Pancreas (tissue), 10 donors: ENCODE results near the gene ZBTB40. TPM values are rescaled to one million over a fixed set of nuclear protein-coding genes. Genes with fewer than 3 reads are reported as not detected.

Experiments
- ATAC-seq, 4 donors: fragments of 200-7000 bp; cut with Tn5 transposase; one replicate each; pipeline versions ENCODE4 v1.8.0 to v1.9.1; 2020; ENCODE audit warnings: mild to moderate bottlenecking in 4 of 4, moderate library complexity in 4 of 4
- DNase-seq, 6 donors: peaks; one replicate each; pipeline ENCODE4 v3.0.0-alpha.2; 2020
- FAIRE-seq: peaks from 2 replicates; lab custom pipeline; 2012; peaks lifted over from hg19 to GRCh38; lab: Jason Lieb, UNC
- H3K27ac ChIP-seq, 4 donors: fragments of 200-600 bp; sonication (generic); 1 replicate in 3 of 4; 2 replicates in 1 of 4; pipeline versions ENCODE4 v1.5.0 to v1.8.0; 2020
- H3K27me3 ChIP-seq, 4 donors: fragments of 200-600 bp; one replicate each; pipeline ENCODE4 v1.8.0; 2021
- H3K36me3 ChIP-seq, 3 donors: fragments of 200-600 bp; sonication (generic) in 1 of 3; one replicate each; pipeline versions ENCODE4 v1.5.0 to v1.8.0; 2020 to 2021
- H3K4me1 ChIP-seq, 3 donors: fragments of 200-600 bp; one replicate each; pipeline ENCODE4 v1.8.0; 2021
- H3K4me3 ChIP-seq, 4 donors: fragments of 200-600 bp; sonication (generic) in 2 of 4; one replicate each; pipeline versions ENCODE4 v1.5.0 to v1.8.0; 2020 to 2021
- H3K9me3 ChIP-seq, 4 donors: fragments of 200-600 bp; one replicate each; pipeline ENCODE4 v1.8.0; 2021
- CTCF ChIP-seq, 4 donors: fragments of 200-600 bp; sonication (generic) in 3 of 4; IDR thresholded peaks; one replicate each; pipeline versions ENCODE4 v1.5.0 to v1.8.0; 2021; ENCODE audit warnings: antibody characterized with exemption in 4 of 4
- WGBS, 2 donors: extraction: QIAGEN DNeasy Blood & Tissue Kit; methylation state at CpG; one replicate each; pipeline ENCODE4 v1.1.7; 2013; 5-methylcytosine and 5-hydroxymethylcytosine counted together
- intact Hi-C, 3 donors: fragments of 100-400 bp; cut with DNase I; formaldehyde crosslinking; loops; one replicate each; pipeline versions ENCODE4 v1.11.1 to v1.14.2; 2022
- polyA plus RNA-seq, 2 donors: library from polyadenylated mRNA; stranded (reverse); fragments of 200-250 nt; gene quantifications; one replicate each; pipeline ENCODE4 v1.2.3, GENCODE V29; 2013
- total RNA-seq, 6 donors: library from RNA; stranded (reverse); fragmentation: NEBNext Ultra II Directional in 4 of 6; extraction: Animal tissue kit (Norgen Biotek cat#: 25700) in 4 of 6; gene quantifications; one replicate each; pipeline versions ENCODE4 v1.2.1 to v1.2.4, GENCODE V29; 2021 to 2023
- donor health status: healthy with polysubstance abuse.
- donor health status: DM: no; HTN: no; CAD: no; lungs with moderate emphysema.
- donor health status: DM: no; HTN: no; CAD: no.
- donor health status: control.
- donor health status: control.
- donor health status: Bipolar disorder and iron deficiency.
- donor health status: DM: yes; HTN: yes; CAD: no.
- donor health status: DM: no; HTN: no; CAD: no.
- donor health status: DM: no; HTN: no; CAD: no.
- donor health status: DM: yes; HTN: yes; CAD: no.

ZBTB40 gene
- total and polyA plus RNA-seq, 8 donors, result 6.2 to 16.0 (median 9.4) TPM

DNA sequence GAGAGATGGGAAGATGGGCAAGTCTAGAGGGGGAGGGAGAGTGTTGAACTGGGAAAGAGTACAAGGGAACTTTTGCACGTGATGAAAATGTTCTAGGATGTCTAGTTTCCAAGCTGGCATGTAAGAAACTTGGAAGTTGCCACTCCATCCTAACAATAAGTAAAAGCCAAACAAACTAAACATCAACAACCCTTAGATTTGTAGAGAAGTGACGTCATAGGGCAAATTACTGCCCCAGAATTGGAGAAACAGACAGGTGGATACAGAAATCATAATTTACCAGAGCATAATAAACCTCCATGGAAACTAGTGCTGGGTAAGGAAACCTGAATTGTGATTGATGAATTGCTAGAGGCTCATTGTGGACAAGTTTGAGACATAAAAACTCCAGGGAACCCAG lies 14.7 kb upstream of the ZBTB40 start:
- no peak for ATAC-seq
- Histone ChIP-seq H3K27ac (no peak overlapping the region), H3K27me3 (no peaks in the 10 kb centered on the region), H3K36me3 (no peaks in the 10 kb centered on the region), H3K4me3 (no peak overlapping the region), H3K4me1 (peaks cover 0 to under 1% (median 0%) of the 10 kb centered on the region in 3 donors), H3K9me3 (no peaks in the 10 kb centered on the region)
- no peak for DNase-seq
- intact Hi-C loops, result no loop called here
- TF ChIP-seq CTCF (IDR thresholded peaks at IDR 0.05), result no peak
- no peak for FAIRE-seq
- 58 to 74% methylated on average over 2 of the region's 2 CpGs for WGBS, 2 donors

GRCh38 chr1:22437573-22437972 lies 14.1 kb upstream of the ZBTB40 start:
- intact Hi-C loops, result no loop called here
- Histone ChIP-seq H3K27me3 (no peaks in the 10 kb centered on the region), H3K9me3 (no peaks in the 10 kb centered on the region), H3K27ac (no peak overlapping the region), H3K4me1 (peaks cover 1 to 7% (median 4%) of the 10 kb centered on the region in 3 donors), H3K36me3 (no peaks in the 10 kb centered on the region), H3K4me3 (no peak overlapping the region)
- no peak for TF ChIP-seq CTCF (IDR thresholded peaks at IDR 0.05)
- 84 to 86% methylated on average over 13 of the region's 13 CpGs for WGBS, 2 donors
- FAIRE-seq (no peak), DNase-seq (no peak), ATAC-seq (no peak)

DNA sequence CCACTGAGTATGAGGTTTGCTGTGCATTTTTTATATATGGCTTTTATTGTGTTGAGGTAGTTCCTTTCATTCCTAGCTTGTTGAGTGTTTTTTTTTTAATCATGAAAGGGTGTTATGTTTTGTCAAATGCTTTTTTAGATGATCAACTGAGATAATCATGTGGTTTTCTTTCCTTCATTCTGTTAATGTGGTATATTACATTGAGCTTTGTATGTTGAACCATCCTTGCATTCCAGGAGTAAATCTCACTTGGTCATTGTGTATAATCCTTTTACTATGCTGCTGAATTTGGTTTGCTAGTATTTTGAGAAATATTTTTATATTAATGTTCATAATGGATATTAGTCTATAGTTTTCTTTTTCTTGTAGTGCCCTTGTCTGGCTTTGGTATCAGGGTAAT lies 11.1 kb upstream of the ZBTB40 start:
- no peaks in the 10 kb centered on the region for H3K27me3 ChIP-seq
- no peak overlapping the region for H3K4me3 ChIP-seq
- H3K4me1 ChIP-seq, result peaks cover 5 to 7% (median 7%) of the 10 kb centered on the region in 3 donors
- no peaks in the 10 kb centered on the region for H3K36me3 ChIP-seq
- no peaks in the 10 kb centered on the region for H3K9me3 ChIP-seq
- no peak for FAIRE-seq
- intact Hi-C loops, result no loop called here
- DNase-seq, result no peak
- no peak for ATAC-seq
- no peak for TF ChIP-seq CTCF (IDR thresholded peaks at IDR 0.05)
- no peak overlapping the region for H3K27ac ChIP-seq

GRCh38 chr1:22442212-22442894 lies 9.3 kb upstream of the ZBTB40 start:
- WGBS, 2 donors, result 37 to 42% methylated on average over 5 of the region's 5 CpGs
- no peaks in the 10 kb centered on the region for H3K36me3 ChIP-seq
- H3K4me3 ChIP-seq, result no peak overlapping the region
- H3K27ac ChIP-seq, result no peak overlapping the region
- no peak for DNase-seq
- no peaks in the 10 kb centered on the region for H3K9me3 ChIP-seq
- no peak for FAIRE-seq
- intact Hi-C loops, result no loop called here
- no peak for TF ChIP-seq CTCF (IDR thresholded peaks at IDR 0.05)
- peak in 1 of 4 donors; percentile 57 for ATAC-seq
- peaks cover 5 to 7% (median 7%) of the 10 kb centered on the region in 3 donors for H3K4me1 ChIP-seq
- H3K27me3 ChIP-seq, result no peaks in the 10 kb centered on the region

DNA sequence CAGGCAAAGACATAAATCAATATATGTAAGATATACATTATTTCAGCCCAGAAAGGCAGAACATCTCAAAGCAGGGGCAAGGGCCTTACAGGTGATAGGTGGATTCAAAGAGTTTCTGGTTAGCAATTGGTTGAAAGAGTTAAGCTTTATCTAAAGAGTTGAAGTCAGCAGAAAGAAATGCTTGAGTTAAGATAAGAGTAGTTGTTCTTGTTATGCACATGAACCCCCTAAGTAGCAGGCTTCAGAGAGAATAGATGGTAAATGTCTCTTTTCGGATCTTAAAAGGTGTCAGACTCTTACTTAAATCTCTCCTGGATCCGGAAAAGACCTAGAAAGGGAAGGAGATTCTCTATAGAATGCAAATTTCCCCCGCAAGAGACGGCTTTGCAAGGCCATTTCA lies 8.3 kb upstream of the ZBTB40 start:
- WGBS, 2 donors, result 74 to 79% methylated on average over 4 of the region's 4 CpGs
- no peak for TF ChIP-seq CTCF (IDR thresholded peaks at IDR 0.05)
- Histone ChIP-seq H3K9me3 (no peaks in the 10 kb centered on the region), H3K27me3 (no peaks in the 10 kb centered on the region), H3K36me3 (no peaks in the 10 kb centered on the region), H3K4me1 (peaks cover 7 to 16% (median 9%) of the 10 kb centered on the region in 3 donors), H3K27ac (no peak overlapping the region), H3K4me3 (no peak overlapping the region)
- ATAC-seq, result peak in 1 of 4 donors; percentile 32
- no peak for FAIRE-seq
- no peak for DNase-seq
- intact Hi-C loops, result no loop called here
